GDM1 (cell line): ENCODE results near the gene KRTAP1-4.
A peak's percentile ranks its signal among the peaks of the same experiment; 100 is the strongest.
"Not testable (repeated sequence)": the region's sequence is repeated elsewhere in the genome, so short reads cannot be mapped to it uniquely, and the experiment has no call there.

Experiments
- DNase-seq: peaks from one replicate; lab custom pipeline; 2025; lab: John Stamatoyannopoulos, UW

The KRTAP1-4 gene

DNA sequence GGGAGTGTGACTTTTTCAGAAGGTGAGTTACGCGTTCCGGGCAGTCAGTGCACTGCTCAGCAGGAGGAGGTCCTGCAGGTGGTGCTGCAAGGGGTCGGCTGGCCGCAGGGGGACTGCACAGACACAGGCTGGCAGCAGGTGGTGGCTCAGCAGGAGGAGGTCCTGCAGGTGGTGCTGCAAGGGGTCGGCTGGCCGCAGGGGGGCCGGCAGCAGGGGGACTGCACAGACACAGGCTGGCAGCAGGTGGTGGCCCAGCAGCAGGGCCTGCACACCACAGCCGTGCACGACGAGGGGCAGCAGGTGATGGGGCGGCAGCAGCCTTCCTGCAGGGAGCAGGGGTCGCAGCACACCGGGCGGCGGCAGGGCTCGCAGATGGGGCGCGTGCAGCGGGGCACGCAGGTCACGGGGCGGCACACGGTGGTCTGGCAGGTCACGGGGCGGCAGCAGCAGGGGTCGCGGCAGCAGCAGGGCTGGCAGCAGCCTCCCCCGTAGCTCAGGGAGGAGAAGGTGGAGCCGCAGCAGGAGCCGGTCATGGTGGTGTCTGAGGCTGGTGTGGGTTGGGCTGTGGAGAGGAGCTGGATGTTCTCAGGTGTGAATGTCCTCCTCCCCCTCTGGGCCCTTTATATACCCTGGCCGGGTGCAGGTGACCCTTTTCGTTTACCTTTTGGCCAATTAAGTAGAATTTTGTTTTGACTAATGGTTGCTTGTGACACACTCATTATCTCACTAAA lies 16.9 kb upstream of the KRTAP1-4 start, which contains the start of gene KRTAP2-1:
Gene KRTAP2-1, minus strand, starts transcription at position 582 of the 731 bp plus-strand sequence. Its CDS starts 49 bp downstream, at position 533.
- DNase-seq: not testable (repeated sequence)

DNA sequence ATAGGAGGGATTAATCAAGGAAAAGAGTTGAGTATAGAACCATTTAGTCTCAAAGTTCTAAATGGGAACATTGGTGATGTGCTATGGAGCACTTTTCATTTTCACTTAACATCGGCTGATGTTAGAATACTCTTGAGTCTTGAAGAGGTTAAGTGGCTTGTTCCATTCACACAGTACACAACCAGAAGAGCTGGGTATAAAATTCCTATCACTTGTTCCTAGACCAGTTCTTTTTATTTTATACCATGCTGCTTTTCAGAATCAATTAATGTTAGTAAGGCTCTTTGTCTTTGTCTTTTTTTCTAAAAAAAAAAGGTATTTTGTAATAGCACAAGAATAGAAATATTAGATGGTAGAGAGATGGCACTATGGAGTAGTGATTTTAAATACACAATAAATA lies 13.0 kb upstream of the KRTAP1-4 start:
- DNase-seq: no peak

DNA sequence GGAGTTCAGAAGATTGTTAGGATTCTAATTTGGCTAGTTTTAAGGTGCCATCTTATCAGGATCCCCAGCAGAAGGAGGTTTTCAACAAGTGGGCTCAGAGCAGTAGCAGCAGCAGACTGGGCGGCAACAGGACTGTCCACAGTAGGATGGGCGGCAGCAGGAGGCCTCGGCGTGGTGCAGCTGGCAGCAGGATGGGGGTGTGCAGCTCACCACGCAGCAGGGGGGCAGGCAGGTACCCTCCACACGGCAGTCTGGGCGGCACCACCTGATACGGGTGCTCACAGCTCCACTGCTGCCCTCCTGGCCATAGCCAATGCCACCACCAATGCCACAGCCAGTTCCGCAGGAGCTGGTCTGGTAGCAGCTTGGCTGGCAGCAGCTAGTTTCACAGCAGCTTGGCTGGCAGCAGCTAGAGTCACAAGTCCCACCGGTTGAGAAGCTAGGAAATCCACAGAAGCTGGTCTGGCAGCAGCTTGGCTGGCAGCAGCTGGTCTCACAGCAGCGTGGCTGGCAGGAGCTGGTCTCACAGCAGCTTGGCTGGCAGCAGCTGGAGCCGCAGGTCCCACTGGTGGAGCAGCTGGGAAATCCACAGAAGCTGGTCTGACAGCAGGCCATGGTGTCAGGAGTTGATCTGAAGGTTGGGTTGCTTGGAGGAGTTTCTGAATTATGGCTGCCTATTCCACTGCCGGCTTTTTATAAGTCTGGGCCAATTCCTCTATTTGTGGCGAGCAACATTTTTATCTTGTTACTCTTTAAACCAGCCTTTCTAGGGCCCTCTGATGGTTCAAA lies 11.0 kb upstream of the KRTAP1-4 start, which contains the start of gene KRTAP1-1:
Gene KRTAP1-1, minus strand, starts transcription at position 668 of the 789 bp plus-strand sequence. Its CDS starts 53 bp downstream, at position 615.
- not testable (repeated sequence) for DNase-seq

DNA sequence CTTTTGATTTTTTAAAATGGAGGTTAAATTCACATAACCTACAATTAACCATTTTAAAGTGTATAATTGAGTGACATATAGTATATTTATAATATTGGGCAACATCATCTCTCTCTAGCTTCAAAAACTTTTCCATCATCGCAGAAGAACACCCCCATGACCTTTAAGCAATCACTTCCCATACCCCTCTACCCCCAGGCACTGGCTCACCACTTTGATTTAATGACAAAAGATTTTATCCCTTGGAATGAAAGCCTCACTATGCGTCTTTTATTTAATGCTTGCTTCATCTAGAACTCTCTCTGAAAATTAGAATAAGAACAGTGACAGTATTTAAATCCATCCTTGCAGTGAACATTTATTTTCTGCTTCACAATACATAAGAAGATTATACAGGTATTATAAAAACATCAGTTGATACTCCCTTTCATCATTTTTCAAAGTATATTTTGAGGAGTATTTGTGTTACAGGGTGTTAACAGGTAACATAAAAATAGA lies 7.9 kb upstream of the KRTAP1-4 start:
- DNase-seq: no peak

DNA sequence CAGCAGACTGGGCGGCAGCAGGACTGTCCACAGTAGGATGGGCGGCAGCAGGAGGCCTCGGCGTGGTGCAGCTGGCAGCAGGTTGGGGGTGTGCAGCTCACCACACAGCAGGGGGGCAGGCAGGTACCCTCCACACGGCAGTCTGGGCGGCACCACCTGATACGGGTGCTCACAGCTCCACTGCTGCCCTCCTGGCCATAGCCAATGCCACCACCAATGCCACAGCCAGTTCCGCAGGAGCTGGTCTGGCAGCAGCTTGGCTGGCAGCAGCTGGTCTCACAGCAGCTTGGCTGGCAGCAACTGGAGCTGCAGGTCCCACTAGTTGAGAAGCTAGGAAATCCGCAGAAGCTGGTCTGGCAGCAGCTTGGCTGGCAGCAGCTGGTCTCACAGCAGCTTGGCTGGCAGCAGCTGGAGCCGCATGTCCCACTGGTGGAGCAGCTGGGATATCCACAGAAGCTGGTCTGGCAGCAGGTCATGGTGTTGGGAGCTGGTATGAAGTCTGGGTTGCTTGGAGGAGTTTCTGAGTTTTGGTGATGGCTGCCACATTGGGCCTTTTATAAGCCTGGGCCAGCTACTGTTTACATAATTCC lies 4.4 kb upstream of the KRTAP1-4 start, which contains the start of gene KRTAP1-3:
Gene KRTAP1-3, minus strand, starts transcription at position 529 of the 590 bp plus-strand sequence. Its CDS starts 53 bp downstream, at position 476.
- not testable (repeated sequence) for DNase-seq

DNA sequence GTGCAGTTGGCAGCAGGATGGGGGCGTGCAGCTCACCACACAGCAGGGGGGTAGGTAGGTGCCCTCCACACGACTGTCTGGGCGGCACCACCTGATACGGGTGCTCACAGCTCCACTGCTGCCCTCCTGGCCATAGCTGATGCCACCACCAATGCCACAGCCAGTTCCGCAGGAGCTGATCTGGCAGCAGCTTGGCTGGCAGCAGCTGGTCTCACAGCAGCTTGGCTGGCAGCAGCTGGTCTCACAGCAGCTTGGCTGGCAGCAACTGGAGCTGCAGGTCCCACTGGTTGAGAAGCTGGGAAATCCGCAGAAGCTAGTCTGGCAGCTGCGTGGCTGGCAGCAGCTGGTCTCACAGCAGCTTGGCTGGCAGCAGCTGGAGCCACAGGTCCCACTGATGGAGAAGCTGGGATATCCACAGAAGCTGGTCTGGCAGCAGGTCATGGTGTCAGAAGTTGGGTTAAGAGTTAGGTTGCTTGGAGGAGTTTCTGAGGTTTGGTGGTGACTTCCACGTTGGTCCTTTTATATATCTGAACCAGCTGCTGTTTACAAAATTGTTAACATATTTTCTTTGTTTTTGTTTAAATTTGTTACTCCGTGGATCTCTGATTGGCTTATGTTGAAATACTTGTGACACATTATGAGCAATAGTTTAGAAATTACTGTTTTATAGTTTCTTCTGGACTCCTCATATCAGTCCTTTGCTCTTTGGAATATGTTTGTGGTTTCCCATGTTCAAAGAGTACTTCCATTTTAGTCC lies 3.1 kb downstream of the KRTAP1-4 start, which contains the start of gene KRTAP1-5:
Gene KRTAP1-5, minus strand, starts transcription at position 494 of the 757 bp plus-strand sequence. Its CDS starts 53 bp downstream, at position 441.
- DNase-seq: no peak

DNA sequence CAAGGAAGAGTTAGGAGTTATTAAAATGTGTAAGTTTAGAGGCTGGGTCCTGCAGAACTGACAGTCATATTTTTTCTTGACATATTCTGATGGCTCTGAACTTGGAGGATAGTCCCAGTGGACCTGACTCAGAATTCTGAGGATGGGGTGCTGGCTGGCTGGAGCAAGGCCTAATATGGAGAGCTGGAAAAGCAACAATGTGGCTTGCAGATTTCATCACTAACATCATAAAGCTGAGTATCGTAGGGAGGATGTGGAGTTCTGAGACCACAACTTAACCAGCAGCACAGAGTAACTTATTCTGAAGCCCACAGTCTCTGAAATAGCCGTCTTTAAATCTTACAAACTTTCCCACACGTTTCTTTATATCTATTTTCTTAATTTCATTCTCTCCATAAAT lies 5.3 kb downstream of the KRTAP1-4 start:
- DNase-seq: no peak

DNA sequence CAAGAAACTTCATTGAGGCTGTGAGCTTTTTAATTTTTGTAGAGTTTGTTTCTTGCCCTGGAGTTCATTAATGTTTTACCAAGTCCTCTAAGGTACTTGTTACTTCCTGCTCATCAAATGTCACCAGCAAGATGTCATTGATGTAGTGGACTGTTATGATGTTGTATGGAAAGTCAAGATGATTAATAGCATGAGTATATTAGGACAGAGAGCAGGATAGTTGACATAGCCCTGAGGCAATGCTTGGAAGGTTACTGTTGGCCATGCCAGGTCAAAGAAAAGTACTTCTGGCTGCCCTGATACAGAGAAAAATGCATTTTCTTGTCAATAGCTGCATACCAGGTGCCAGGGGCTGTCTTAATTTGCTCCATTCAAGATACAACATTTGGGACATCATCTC lies 9.7 kb downstream of the KRTAP1-4 start:
- no peak for DNase-seq

DNA sequence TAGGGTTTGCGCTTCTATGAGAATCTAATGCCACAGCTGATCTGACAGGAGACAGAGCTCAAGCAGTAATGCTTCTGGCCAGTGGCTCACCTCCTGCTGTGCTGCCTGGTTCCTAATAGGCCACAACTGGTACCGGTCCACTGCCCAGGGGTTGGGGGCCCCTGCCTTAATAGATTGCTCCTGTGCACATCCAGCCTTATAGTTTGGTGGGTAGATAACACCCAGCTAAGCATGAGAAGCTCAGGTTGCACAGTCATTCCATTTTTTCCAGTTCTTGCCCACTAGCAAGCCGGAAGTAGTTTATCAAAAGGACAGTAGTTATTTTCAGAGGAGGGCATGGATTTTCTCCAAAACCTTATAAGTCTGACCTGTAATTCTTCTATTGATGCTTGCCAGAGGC lies 10.6 kb downstream of the KRTAP1-4 start:
- DNase-seq: no peak

DNA sequence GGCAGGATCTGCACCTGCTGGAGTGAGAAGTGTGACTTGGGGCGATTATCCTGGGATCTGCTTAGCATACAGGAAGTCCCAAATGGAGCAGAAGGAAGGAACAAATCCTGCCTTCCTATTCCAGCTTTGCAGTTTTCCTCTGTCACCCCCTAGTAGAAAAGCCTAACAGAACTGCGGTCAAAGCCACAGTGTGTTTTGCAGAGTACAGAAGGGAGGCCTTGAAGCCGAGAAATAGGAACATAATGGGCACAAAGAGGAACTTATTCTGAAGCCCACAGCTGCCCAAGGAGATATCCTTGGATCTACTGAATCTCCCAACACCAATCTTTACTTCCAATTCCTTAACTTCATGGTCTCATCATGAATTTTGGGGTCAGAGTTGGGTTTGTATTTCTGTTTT lies 11.5 kb downstream of the KRTAP1-4 start:
- peak; percentile 36 for DNase-seq

DNA sequence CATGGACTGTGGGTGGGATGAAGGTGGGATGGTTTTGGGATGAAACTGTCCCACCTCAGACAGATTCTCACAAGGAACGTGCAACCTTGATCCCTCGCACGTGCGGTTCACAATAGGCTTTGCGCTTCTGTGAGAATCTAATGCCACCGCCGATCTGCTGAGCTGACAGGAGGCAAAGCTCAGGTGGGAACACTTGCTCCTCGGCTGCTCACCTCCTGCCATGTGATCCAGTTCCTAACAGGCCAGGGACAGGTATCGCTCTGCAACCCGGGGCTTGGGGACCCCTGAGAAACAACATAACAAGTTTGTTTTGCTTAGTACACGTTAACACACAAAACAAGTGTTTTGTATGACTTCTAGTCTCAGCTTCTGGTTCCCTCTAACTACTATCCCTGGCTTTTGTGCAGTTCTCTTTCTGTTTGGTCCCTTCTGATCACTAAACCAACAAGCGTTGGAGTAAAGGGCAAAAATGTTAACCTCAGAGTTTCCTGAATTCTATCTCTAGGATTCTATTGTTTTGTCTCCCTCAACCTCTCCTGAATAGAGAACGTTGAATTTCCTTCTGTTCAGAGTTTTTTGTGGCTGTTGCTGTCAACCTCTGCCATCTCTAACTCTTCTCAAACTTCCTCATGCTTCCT lies 13.3 kb downstream of the KRTAP1-4 start:
- DNase-seq: no peak

DNA sequence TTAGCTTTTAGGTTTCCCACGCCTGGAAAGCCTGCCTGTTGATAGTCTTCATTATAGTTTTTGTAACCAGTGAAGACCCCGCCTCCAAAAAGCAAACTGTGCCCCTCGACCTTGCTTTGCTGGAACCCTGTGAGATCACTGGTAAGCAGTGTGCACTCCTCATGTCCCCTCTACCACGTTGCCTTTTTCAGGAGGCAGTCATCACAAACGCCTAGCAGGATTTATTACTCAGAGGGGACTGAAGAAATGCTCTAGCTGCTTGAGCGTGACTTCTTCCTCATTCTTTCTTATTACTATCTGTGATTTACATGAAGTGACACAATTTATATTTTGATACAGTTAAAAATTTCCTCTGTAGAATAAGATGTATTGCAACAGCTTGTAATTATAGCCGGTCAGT lies 14.5 kb downstream of the KRTAP1-4 start:
- DNase-seq: no peak

DNA sequence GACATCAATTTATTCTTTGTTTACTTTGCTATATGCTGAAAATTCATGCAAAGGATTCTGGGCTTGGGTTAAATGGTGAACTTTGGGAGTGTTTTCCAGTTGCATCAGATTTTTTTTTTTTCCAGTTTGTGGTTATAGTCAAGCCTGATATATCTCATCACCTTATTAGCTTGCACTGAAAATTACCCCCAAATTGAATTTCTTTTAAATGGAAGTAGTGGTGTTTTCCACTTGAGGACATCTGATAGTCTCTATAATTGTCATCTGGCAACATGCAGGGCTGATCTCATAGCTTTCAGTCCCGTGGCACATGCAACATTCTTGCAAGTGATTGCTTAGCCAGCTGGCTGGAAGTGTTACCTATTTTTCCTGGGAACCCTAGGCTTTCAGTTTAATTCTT lies 16.4 kb downstream of the KRTAP1-4 start:
- DNase-seq: no peak

DNA sequence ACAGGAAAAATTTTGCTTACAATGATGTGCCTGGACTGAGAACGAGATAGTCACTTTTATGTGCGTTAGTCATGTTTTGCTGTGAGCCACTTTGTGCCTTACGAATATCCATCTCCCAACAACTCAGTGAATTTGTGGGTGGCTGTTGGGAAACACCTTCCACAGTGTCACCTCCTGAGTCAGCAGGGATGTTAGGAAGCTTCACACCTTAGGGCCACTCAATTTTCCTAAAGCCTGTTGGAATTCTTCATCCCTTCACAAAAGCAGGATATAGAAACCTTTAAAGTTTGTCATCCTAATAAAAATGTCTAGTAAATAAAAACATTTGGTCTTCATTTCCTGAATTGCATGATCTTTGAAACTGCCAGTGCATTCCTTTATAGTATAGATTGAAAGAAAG lies 16.8 kb downstream of the KRTAP1-4 start:
- no peak for DNase-seq

DNA sequence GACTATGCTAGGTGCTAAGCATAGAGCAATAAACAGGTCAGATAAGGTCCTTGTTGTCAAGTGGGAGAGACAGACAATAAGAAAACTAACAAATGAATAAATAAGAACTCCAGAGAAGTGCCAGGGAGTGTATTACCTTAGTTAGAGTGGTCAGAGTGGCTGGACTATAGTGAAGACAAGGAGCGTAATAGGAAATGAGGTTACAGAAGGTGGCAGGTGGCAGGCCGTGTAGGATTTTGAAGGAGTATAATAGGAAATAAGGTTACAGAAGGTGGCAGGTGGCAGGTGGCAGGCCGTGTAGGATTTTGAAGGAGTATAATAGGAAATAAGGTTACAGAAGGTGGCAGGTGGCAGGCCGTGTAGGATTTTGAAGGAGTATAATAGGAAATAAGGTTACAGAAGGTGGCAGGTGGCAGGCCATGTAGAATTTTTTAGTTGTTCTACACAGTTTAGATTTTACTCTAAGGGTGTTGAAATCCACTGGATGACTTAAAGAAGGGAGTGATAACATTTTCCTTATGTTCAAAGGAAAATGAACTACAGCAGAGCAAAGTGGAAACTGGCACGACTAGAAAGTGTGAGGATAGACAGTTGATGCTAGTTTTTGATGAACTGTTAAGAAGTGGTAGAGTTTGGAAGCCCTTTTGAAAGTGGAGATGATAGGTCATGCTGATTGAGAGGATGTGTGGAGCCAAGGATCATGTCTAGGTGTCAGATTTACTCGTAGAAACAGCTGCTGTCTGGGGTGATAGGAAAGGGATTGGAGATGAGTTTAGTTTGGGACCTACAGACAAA lies 17.5 kb downstream of the KRTAP1-4 start:
- DNase-seq: no peak

DNA sequence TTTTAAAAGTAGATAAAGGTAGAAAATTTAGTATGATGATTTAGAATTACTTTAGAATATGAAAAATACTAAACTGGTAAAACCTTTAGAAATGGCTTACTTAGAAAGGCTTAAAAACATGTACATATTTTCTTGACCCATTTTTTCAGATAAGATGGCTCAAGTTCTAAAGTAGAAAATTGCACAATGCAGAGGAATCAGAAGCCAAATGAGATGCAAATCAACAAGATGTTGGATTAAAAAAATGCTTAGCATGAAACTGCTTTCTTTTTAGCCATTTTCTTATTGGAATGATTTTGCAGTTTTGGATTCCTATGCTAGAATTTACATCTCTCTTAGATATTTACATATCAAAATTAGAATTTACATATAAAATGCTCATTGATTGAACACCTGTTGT lies 19.6 kb downstream of the KRTAP1-4 start:
- DNase-seq: no peak

DNA sequence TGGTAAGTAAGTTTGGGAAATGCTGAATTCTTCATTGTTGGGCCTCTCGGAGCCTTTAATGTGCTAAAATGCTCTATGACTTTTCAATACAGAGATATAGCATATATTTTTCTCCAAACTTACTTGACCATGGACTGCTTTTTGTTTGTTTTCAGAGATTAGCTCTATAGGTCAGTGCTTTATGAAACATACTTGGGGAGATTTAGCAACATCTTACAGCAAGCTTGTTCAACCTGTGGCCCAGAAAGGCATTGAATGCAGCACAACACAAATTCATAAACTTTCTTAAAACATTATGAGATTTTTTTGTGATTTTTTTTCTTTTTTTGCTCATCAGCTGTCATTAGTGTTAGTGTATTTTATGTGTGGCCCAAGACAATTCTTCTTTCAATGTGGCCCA lies 20.1 kb downstream of the KRTAP1-4 start:
- DNase-seq: no peak

DNA sequence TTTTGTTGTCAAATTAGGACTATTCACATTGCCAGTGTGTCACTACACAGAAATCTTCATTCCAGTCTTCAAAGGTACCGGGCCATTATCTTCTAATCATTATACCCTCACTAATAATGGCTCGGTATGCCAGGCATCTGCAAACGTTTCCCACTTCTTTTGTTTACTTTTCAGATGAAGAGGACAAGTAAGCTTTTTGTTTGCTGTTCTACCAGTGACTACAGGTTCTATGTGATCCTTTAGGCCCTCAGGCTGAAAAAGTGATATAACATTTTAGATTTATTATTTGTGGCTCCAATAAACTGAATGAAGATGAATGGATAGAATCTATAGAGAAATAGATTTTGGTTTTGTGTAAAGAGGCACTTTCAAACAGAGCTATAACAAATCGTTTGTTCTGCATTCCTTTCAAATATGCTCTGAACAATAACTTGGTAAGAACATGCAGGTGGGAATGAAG lies 20.7 kb downstream of the KRTAP1-4 start:
- no peak for DNase-seq

DNA sequence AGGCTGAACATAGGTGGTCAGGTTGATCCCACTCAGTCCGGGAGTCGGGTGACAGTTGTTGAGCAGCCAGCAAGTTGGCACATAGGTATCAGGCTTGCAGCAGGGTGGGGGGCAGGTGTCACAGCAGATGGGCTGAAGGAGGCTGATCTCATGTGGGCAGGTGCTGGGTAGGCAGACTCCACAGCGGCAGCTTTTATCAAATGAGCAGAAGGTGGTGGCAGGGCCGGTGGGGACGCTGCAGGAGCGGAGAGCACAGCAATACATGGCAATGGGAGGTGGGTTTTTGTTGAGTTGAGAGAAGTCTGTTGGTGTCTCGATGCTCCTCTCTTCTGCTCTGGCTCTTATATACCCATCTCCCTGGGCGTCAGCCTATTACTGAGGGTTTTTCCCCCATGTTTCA lies 21.2 kb downstream of the KRTAP1-4 start, which contains the start of gene KRTAP3-1:
Gene KRTAP3-1, minus strand, starts transcription at position 318 of the 400 bp plus-strand sequence. Its CDS starts 54 bp downstream, at position 264.
- no peak for DNase-seq

DNA sequence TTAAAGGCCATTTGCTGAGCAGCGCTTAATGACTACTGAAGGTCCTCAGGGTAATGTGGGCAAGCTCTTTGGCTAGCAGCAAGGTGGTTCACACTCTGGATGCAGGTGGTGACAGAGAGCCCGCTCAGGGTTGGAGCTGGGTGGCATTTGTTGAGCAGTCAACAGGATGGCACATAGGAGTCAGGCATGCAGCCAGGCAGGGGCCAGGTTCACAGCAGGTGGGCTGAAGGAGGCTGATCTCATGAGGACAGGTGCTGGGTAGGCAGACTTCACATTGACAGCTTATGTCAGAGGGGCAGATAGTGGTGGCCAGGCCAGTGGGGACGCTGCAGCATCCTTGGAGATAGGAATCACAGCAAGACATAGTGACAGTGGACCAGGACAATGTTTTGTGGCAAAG lies 25.6 kb downstream of the KRTAP1-4 start:
- no peak for DNase-seq
